Measurements from ENCODE around the gene CEACAM8. TPM values are rescaled to one million over a fixed set of nuclear protein-coding genes. Genes with fewer than 3 reads are reported as not detected.

Gene CEACAM8
- total and polyA plus RNA-seq, 2 donors (not counting 3 experiments of a cell fraction or from before 2014, with no cell fraction given), result not detected

DNA sequence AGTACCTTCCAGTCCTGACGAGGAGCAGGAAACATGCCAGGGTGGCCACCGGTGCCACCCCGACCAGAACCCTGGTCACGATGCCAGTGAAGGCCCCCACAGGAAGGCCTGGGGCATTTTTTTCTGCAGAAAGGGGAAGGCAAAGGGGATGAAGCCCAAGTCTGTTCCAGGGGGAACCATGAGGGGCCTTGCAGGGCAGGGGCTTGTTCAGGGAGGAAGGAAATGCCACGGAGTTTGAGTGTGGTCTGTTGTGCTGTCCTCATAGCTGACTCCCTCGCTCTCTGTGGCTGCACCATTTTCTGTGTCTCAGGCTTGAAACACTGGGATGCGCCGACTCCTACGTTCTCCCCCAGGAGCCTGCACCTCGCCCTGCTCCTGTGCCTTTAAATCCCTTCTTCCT lies 38.9 kb downstream of the CEACAM8 start:
- Histone ChIP-seq H3K9ac (replicated peaks; ENCODE audit: extremely low read depth, insufficient read depth, low read length) (no peak overlapping the region), H3K27ac (ENCODE audit: insufficient read depth, low read depth, low read length) (no peak overlapping the region), H2AFZ (ENCODE audit: low read depth, low read length) (no peak overlapping the region), H3K27me3 (ENCODE audit: control insufficient read depth in 2 of 2, insufficient read depth in 2 of 2, low read length in 2 of 2) (no peaks in the 10 kb centered on the region), H3K4me2 (ENCODE audit: insufficient read depth, low read length) (no peak overlapping the region), H3K79me2 (ENCODE audit: control insufficient read depth, insufficient read depth, low read length) (no peaks in the 10 kb centered on the region), H4K20me1 (replicated peaks; ENCODE audit: control insufficient read depth, extremely low read depth, insufficient read depth, low read length) (no peaks in the 10 kb centered on the region), H3K9me3 (replicated peaks; ENCODE audit: control insufficient read depth, insufficient read depth, low read length) (no peaks in the 10 kb centered on the region), H3K4me3 (replicated peaks in 1 of 3; ENCODE audit: insufficient read depth in 1 of 3, low read depth in 1 of 3, low read length in 3 of 3) (no peak overlapping the region), H3K36me3 (ENCODE audit: control insufficient read depth in 2 of 2, extremely low read depth in 1 of 2, insufficient read depth in 2 of 2, low read length in 2 of 2) (no peaks in the 10 kb centered on the region), H3K4me1 (ENCODE audit: control insufficient read depth, extremely low read depth, insufficient read depth, low read length) (no peaks in the 10 kb centered on the region), H3K9me1 (replicated peaks; ENCODE audit: control insufficient read depth, extremely low read depth, insufficient read depth, low read length) (no peaks in the 10 kb centered on the region)
- FAIRE-seq, result no peak
- intact Hi-C loops (cut with micrococcal nuclease), result no loop called here
- dilution Hi-C loops (cut with MboI; ENCODE audit: extremely low pct_ligation_motif_present, low sequenced_read_pairs), result no loop called here
- no TSS peak for BruUV-seq (replicated peaks)
- ChIA-PET POLR2A (no interaction called here), CTCF (interaction anchor here (0.7 kb wide), 1 partner anchor 31 kb away, joined by 3 read pairs; no protein-coding TSS in a partner anchor)
- no peak for DNase-seq (ENCODE audit: low read depth, low spot score)
- TF ChIP-seq JUN (IDR thresholded peaks at IDR 0.05; ENCODE audit: borderline replicate concordance, insufficient read depth, insufficient read length, low read depth) (no peak), EZH2 (IDR thresholded peaks at IDR 0.05; ENCODE audit: borderline replicate concordance, low read depth, low read length, severe bottlenecking) (no peak), FOS (IDR thresholded peaks at IDR 0.05; ENCODE audit: borderline replicate concordance, insufficient read depth, low read length) (no peak), MYC (IDR thresholded peaks at IDR 0.05; ENCODE audit: low read depth, low read length) (no peak)
- TF ChIP-seq, protein P1, sequence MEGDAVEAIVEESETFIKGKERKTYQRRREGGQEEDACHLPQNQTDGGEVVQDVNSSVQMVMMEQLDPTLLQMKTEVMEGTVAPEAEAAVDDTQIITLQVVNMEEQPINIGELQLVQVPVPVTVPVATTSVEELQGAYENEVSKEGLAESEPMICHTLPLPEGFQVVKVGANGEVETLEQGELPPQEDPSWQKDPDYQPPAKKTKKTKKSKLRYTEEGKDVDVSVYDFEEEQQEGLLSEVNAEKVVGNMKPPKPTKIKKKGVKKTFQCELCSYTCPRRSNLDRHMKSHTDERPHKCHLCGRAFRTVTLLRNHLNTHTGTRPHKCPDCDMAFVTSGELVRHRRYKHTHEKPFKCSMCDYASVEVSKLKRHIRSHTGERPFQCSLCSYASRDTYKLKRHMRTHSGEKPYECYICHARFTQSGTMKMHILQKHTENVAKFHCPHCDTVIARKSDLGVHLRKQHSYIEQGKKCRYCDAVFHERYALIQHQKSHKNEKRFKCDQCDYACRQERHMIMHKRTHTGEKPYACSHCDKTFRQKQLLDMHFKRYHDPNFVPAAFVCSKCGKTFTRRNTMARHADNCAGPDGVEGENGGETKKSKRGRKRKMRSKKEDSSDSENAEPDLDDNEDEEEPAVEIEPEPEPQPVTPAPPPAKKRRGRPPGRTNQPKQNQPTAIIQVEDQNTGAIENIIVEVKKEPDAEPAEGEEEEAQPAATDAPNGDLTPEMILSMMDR (IDR thresholded peaks at IDR 0.05; ENCODE audit: extremely low read depth in 1 of 2, insufficient read depth in 1 of 2, low read depth in 1 of 2, low read length in 2 of 2), result no peak

DNA sequence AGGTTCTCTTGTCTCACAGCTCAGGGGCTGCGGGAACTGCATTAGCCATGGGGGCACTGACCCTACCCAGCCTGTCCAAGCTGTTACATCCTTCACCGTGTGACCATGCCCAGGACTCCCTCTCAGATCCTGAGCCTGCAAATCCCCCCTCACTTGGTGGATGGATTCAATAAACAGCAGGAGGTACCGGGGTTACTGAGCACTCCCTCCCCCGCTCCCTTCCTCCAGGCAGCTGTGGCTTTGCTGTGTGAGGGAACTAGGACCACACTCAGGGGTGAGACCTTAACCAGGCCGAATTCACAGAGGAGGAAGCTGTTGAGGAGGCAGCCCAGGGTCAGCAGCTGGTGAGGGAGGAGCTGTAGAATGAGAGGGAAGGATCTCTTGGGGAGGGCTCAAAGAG lies 39.4 kb downstream of the CEACAM8 start:
- no peaks in the 10 kb centered on the region for H3K36me3 ChIP-seq (ENCODE audit: control insufficient read depth in 2 of 2, extremely low read depth in 1 of 2, insufficient read depth in 2 of 2, low read length in 2 of 2)
- no peaks in the 10 kb centered on the region for H4K20me1 ChIP-seq (replicated peaks; ENCODE audit: control insufficient read depth, extremely low read depth, insufficient read depth, low read length)
- no peaks in the 10 kb centered on the region for H3K79me2 ChIP-seq (ENCODE audit: control insufficient read depth, insufficient read depth, low read length)
- TF ChIP-seq, protein P1 (IDR thresholded peaks at IDR 0.05; ENCODE audit: extremely low read depth in 1 of 2, insufficient read depth in 1 of 2, low read depth in 1 of 2, low read length in 2 of 2), result no peak
- TF ChIP-seq POLR2A (IDR thresholded peaks at IDR 0.05; ENCODE audit: low read depth, low read length) (no peak), JUN (IDR thresholded peaks at IDR 0.05; ENCODE audit: borderline replicate concordance, insufficient read depth, insufficient read length, low read depth) (no peak), FOS (IDR thresholded peaks at IDR 0.05; ENCODE audit: borderline replicate concordance, insufficient read depth, low read length) (no peak), MYC (IDR thresholded peaks at IDR 0.05; ENCODE audit: low read depth, low read length) (no peak), EZH2 (IDR thresholded peaks at IDR 0.05; ENCODE audit: borderline replicate concordance, low read depth, low read length, severe bottlenecking) (no peak)
- TF ChIP-seq, protein P2, sequence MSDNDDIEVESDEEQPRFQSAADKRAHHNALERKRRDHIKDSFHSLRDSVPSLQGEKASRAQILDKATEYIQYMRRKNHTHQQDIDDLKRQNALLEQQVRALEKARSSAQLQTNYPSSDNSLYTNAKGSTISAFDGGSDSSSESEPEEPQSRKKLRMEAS (IDR thresholded peaks at IDR 0.05; ENCODE audit: insufficient read depth, insufficient read length), result no peak
- no peak overlapping the region for H3K4me2 ChIP-seq (ENCODE audit: insufficient read depth, low read length)
- ChIA-PET CTCF (interaction anchor here (0.7 kb wide), 1 partner anchor 32 kb away, joined by 3 read pairs; no protein-coding TSS in a partner anchor), POLR2A (no interaction called here)
- no peak overlapping the region for H3K9ac ChIP-seq (replicated peaks; ENCODE audit: extremely low read depth, insufficient read depth, low read length)
- H3K27ac ChIP-seq (ENCODE audit: insufficient read depth, low read depth, low read length), result no peak overlapping the region
- no peaks in the 10 kb centered on the region for H3K9me1 ChIP-seq (replicated peaks; ENCODE audit: control insufficient read depth, extremely low read depth, insufficient read depth, low read length)
- H2AFZ ChIP-seq (ENCODE audit: low read depth, low read length), result no peak overlapping the region
- no peak for FAIRE-seq
- no peak for DNase-seq (ENCODE audit: low read depth, low spot score)
- no TSS peak for BruUV-seq (replicated peaks)
- H3K27me3 ChIP-seq (ENCODE audit: control insufficient read depth in 2 of 2, insufficient read depth in 2 of 2, low read length in 2 of 2), result no peaks in the 10 kb centered on the region
- dilution Hi-C loops (cut with MboI; ENCODE audit: extremely low pct_ligation_motif_present, low sequenced_read_pairs), result no loop called here
- H3K4me1 ChIP-seq (ENCODE audit: control insufficient read depth, extremely low read depth, insufficient read depth, low read length), result no peaks in the 10 kb centered on the region
- no peak overlapping the region for H3K4me3 ChIP-seq (replicated peaks in 1 of 3; ENCODE audit: insufficient read depth in 1 of 3, low read depth in 1 of 3, low read length in 3 of 3)
- intact Hi-C loops (cut with micrococcal nuclease), result no loop called here
- no peaks in the 10 kb centered on the region for H3K9me3 ChIP-seq (replicated peaks; ENCODE audit: control insufficient read depth, insufficient read depth, low read length)

All from endothelial cell of umbilical vein (primary cell).